Measurements from ENCODE around the gene MAP7.

The MAP7 gene

DNA sequence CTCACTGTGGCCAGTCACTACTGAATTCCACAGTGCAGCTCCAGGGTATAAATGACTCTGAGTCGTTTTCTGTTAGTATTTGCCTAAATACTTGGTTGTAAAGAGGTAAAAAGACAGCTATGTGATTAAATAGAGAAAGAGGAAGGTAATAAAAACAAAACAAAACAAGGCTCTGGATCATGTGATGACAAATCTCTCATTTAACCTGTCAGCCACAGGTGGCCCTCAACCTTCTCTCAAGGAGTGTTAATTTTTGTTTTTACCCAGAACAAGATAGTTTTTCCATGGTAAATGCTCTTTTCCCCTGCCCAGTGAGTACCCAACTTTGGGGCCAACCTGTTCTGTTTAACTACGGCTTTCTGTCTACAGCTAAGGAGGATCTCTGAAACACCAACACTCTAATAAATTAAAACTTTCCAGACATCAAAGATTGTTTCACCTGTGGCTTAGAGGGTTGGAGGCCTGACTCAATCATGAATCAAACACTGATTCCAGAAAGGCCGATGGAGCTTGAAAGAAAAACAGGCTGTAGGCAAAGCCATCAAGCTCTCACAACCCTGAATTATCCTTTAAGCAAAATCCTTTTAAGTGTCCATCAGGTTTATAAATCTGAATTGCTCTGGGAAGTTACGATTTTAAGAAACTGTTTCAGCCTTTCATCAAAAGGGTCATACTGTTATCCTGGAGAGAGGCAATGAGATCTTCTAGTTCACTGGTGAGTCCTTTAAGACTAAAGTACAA lies 179.1 kb downstream of the MAP7 start:
- Histone ChIP-seq H3K9me2 (replicated peaks; ENCODE audit: insufficient read depth, low read length) (no peaks in the 10 kb centered on the region), H3K79me2 (ENCODE audit: low read length) (no peaks in the 10 kb centered on the region), H3K4me1 (ENCODE audit: low read length) (no peaks in the 10 kb centered on the region), H3K27me3 (replicated peaks; ENCODE audit: insufficient read depth, low read length) (no peaks in the 10 kb centered on the region), H3K9me3 (replicated peaks; ENCODE audit: insufficient read depth, low read length) (no peaks in the 10 kb centered on the region; the same call in 1 of the 2 replicates), H3K4me3 (ENCODE audit: low read length) (no peak overlapping the region), H3K9ac (ENCODE audit: low read length) (no peak overlapping the region), H3K36me3 (replicated peaks; ENCODE audit: insufficient read depth, low read length) (no peaks in the 10 kb centered on the region), H4K20me1 (ENCODE audit: insufficient read depth, low read length) (no peaks in the 10 kb centered on the region), H2AFZ (ENCODE audit: low read length) (no peak overlapping the region), H3K27ac (ENCODE audit: low read length) (no peak overlapping the region), H3F3A (ENCODE audit: insufficient read depth, low read length) (no peaks in the 10 kb centered on the region), H3K4me2 (ENCODE audit: low read depth, low read length) (no peak overlapping the region)
- TF ChIP-seq EZH2phosphoT487 (IDR thresholded peaks at IDR 0.05; ENCODE audit: low read length) = no peak
- TF ChIP-seq, protein P1, sequence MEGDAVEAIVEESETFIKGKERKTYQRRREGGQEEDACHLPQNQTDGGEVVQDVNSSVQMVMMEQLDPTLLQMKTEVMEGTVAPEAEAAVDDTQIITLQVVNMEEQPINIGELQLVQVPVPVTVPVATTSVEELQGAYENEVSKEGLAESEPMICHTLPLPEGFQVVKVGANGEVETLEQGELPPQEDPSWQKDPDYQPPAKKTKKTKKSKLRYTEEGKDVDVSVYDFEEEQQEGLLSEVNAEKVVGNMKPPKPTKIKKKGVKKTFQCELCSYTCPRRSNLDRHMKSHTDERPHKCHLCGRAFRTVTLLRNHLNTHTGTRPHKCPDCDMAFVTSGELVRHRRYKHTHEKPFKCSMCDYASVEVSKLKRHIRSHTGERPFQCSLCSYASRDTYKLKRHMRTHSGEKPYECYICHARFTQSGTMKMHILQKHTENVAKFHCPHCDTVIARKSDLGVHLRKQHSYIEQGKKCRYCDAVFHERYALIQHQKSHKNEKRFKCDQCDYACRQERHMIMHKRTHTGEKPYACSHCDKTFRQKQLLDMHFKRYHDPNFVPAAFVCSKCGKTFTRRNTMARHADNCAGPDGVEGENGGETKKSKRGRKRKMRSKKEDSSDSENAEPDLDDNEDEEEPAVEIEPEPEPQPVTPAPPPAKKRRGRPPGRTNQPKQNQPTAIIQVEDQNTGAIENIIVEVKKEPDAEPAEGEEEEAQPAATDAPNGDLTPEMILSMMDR (IDR thresholded peaks at IDR 0.05; ENCODE audit: low read length) = no peak
- no peak for TF ChIP-seq EZH2 (optimal IDR thresholded peaks at IDR 0.05; ENCODE audit: low read depth, low read length)
- no peak for DNase-seq

GRCh38 chr6:136365776-136366354 lies 184.4 kb downstream of the MAP7 start:
- no peaks in the 10 kb centered on the region for H3K36me3 ChIP-seq (replicated peaks; ENCODE audit: insufficient read depth, low read length)
- H3K4me3 ChIP-seq (ENCODE audit: low read length) = no peak overlapping the region
- H3K79me2 ChIP-seq (ENCODE audit: low read length) = no peaks in the 10 kb centered on the region
- H3K9me3 ChIP-seq (replicated peaks; ENCODE audit: insufficient read depth, low read length) = no peaks in the 10 kb centered on the region
- no peak overlapping the region for H3K4me2 ChIP-seq (ENCODE audit: low read depth, low read length)
- H3K9ac ChIP-seq (ENCODE audit: low read length) = no peak overlapping the region
- no peaks in the 10 kb centered on the region for H3K4me1 ChIP-seq (ENCODE audit: low read length)
- H3K9me2 ChIP-seq (replicated peaks; ENCODE audit: insufficient read depth, low read length) = no peaks in the 10 kb centered on the region
- H3K27me3 ChIP-seq (replicated peaks; ENCODE audit: insufficient read depth, low read length) = no peaks in the 10 kb centered on the region
- H4K20me1 ChIP-seq (ENCODE audit: insufficient read depth, low read length) = no peaks in the 10 kb centered on the region
- H3F3A ChIP-seq (ENCODE audit: insufficient read depth, low read length) = no peaks in the 10 kb centered on the region
- TF ChIP-seq, protein P1 (IDR thresholded peaks at IDR 0.05; ENCODE audit: low read length) = no peak
- TF ChIP-seq EZH2phosphoT487 (IDR thresholded peaks at IDR 0.05; ENCODE audit: low read length) (no peak), EZH2 (optimal IDR thresholded peaks at IDR 0.05; ENCODE audit: low read depth, low read length) (no peak)
- H3K27ac ChIP-seq (ENCODE audit: low read length) = no peak overlapping the region
- H2AFZ ChIP-seq (ENCODE audit: low read length) = no peak overlapping the region
- no peak for DNase-seq

GRCh38 chr6:136362421-136363356 lies 187.5 kb downstream of the MAP7 start:
- H3K4me3 ChIP-seq (ENCODE audit: low read length) = no peak overlapping the region
- H3K9ac ChIP-seq (ENCODE audit: low read length) = no peak overlapping the region

More at GRCh38 chr6:136362421-136363356, 187.5 kb downstream of the MAP7 start:
- Histone ChIP-seq H4K20me1 (ENCODE audit: insufficient read depth, low read length) (no peaks in the 10 kb centered on the region), H3K79me2 (ENCODE audit: low read length) (no peaks in the 10 kb centered on the region), H3K4me2 (ENCODE audit: low read depth, low read length) (no peak overlapping the region), H3K27me3 (replicated peaks; ENCODE audit: insufficient read depth, low read length) (no peaks in the 10 kb centered on the region), H3F3A (ENCODE audit: insufficient read depth, low read length) (no peaks in the 10 kb centered on the region), H2AFZ (ENCODE audit: low read length) (no peak overlapping the region), H3K9me2 (replicated peaks; ENCODE audit: insufficient read depth, low read length) (no peaks in the 10 kb centered on the region), H3K9me3 (replicated peaks; ENCODE audit: insufficient read depth, low read length) (no peaks in the 10 kb centered on the region), H3K4me1 (ENCODE audit: low read length) (no peaks in the 10 kb centered on the region), H3K27ac (ENCODE audit: low read length) (no peak overlapping the region), H3K36me3 (replicated peaks; ENCODE audit: insufficient read depth, low read length) (no peaks in the 10 kb centered on the region)
- DNase-seq = no peak
- TF ChIP-seq EZH2phosphoT487 (IDR thresholded peaks at IDR 0.05; ENCODE audit: low read length) (no peak), EZH2 (optimal IDR thresholded peaks at IDR 0.05; ENCODE audit: low read depth, low read length) (no peak)
- TF ChIP-seq, protein P1 (IDR thresholded peaks at IDR 0.05; ENCODE audit: low read length) = no peak

All from MM.1S (cell line).